NT2/D1 (cell line): ENCODE data around the gene MTX2.

Source experiments
- SUZ12 ChIP-seq: IDR thresholded peaks from 2 replicates; pipeline ENCODE4 v1.6.1; 2011; ENCODE audit not compliant: insufficient read length, insufficient read depth; ENCODE audit errors: extremely low read depth
- YY1 ChIP-seq: IDR thresholded peaks from 2 replicates; pipeline ENCODE4 v1.6.1; 2011; ENCODE audit not compliant: insufficient read length, insufficient read depth
- ZNF274 ChIP-seq: IDR thresholded peaks from 2 replicates; pipeline ENCODE4 v1.6.1; 2011; ENCODE audit warnings: mild to moderate bottlenecking, low read depth, low read length

- TF ChIP-seq YY1: no peak
- no peak for TF ChIP-seq ZNF274
- TF ChIP-seq SUZ12: no peak
These were observed 95.2 kb downstream of the MTX2 start for GRCh38 chr2:176364273-176364977.
